ENCODE measurements around the gene PHACTR3. TPM values are rescaled to one million over a fixed set of nuclear protein-coding genes. Genes with fewer than 3 reads are reported as not detected.
"Not testable (repeated sequence)": the region's sequence is repeated elsewhere in the genome, so short reads cannot be mapped to it uniquely, and the experiment has no call there.

Gene PHACTR3
- polyA plus RNA-seq, 1 donor (not counting 4 experiments of a cell fraction or from before 2014, with no cell fraction given) = 2.6 TPM

- Histone ChIP-seq H3K9me1 (ENCODE audit: control insufficient read depth, extremely low read depth, insufficient read depth, low read length) (no peaks in the 10 kb centered on the region), H3K9ac (ENCODE audit: control insufficient read depth, extremely low read depth, insufficient read depth, low read length) (no peak overlapping the region), H3K27me3 (ENCODE audit: control insufficient read depth, extremely low read depth, insufficient read depth, low read length) (no peaks in the 10 kb centered on the region), H3K36me3 (ENCODE audit: control insufficient read depth in 2 of 2, extremely low read depth in 1 of 2, insufficient read depth in 2 of 2, low read length in 2 of 2) (no peaks in the 10 kb centered on the region), H3K4me3 (ENCODE audit: control insufficient read depth in 2 of 3, extremely low read depth in 1 of 3, insufficient read depth in 2 of 3, low read depth in 1 of 3, low read length in 3 of 3) (no peak overlapping the region), H3K79me2 (ENCODE audit: control insufficient read depth, insufficient read depth, low read length) (no peaks in the 10 kb centered on the region), H3K9me3 (ENCODE audit: control insufficient read depth, low read depth, low read length) (no peaks in the 10 kb centered on the region), H2AFZ (ENCODE audit: control insufficient read depth, low read length) (no peak overlapping the region), H3K4me2 (ENCODE audit: control insufficient read depth, extremely low read depth, insufficient read depth, low read depth, low read length) (no peak overlapping the region), H3K27ac (ENCODE audit: control insufficient read depth, insufficient read depth, low read length) (no peak overlapping the region), H4K20me1 (ENCODE audit: control insufficient read depth, extremely low read depth, insufficient read depth, low read length) (no peaks in the 10 kb centered on the region), H3K4me1 (ENCODE audit: control insufficient read depth, extremely low read depth, insufficient read depth, low read length) (no peaks in the 10 kb centered on the region)
- DNase-seq (ENCODE audit: low read depth, low spot score) = no peak
- dilution Hi-C loops (cut with MboI; ENCODE audit: extremely low pct_ligation_motif_present, low sequenced_read_pairs) = no loop called here
- no peak for TF ChIP-seq EZH2 (IDR thresholded peaks at IDR 0.05; ENCODE audit: low read length)
- TF ChIP-seq, protein P1, sequence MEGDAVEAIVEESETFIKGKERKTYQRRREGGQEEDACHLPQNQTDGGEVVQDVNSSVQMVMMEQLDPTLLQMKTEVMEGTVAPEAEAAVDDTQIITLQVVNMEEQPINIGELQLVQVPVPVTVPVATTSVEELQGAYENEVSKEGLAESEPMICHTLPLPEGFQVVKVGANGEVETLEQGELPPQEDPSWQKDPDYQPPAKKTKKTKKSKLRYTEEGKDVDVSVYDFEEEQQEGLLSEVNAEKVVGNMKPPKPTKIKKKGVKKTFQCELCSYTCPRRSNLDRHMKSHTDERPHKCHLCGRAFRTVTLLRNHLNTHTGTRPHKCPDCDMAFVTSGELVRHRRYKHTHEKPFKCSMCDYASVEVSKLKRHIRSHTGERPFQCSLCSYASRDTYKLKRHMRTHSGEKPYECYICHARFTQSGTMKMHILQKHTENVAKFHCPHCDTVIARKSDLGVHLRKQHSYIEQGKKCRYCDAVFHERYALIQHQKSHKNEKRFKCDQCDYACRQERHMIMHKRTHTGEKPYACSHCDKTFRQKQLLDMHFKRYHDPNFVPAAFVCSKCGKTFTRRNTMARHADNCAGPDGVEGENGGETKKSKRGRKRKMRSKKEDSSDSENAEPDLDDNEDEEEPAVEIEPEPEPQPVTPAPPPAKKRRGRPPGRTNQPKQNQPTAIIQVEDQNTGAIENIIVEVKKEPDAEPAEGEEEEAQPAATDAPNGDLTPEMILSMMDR (optimal IDR thresholded peaks at IDR 0.05 in 1 of 3, IDR thresholded peaks at IDR 0.05 in 1 of 3, conservative IDR thresholded peaks at IDR 0.05 in 1 of 3; ENCODE audit: extremely low read depth in 1 of 3, insufficient read depth in 2 of 3, low read length in 3 of 3) = no peak
- no peak for FAIRE-seq
These were observed 283.7 kb downstream of the PHACTR3 start for GRCh38 chr20:59888050-59888449.

GRCh38 chr20:59890035-59890434 is 285.7 kb downstream of the PHACTR3 start:
- H3K9ac ChIP-seq (ENCODE audit: control insufficient read depth, extremely low read depth, insufficient read depth, low read length); H3K9me1 ChIP-seq (ENCODE audit: control insufficient read depth, extremely low read depth, insufficient read depth, low read length); H3K27me3 ChIP-seq (ENCODE audit: control insufficient read depth, extremely low read depth, insufficient read depth, low read length); H3K9me3 ChIP-seq (ENCODE audit: control insufficient read depth, low read depth, low read length); H3K27ac ChIP-seq (ENCODE audit: control insufficient read depth, insufficient read depth, low read length); H3K4me3 ChIP-seq (ENCODE audit: control insufficient read depth in 2 of 3, extremely low read depth in 1 of 3, insufficient read depth in 2 of 3, low read depth in 1 of 3, low read length in 3 of 3); H2AFZ ChIP-seq (ENCODE audit: control insufficient read depth, low read length); H3K4me2 ChIP-seq (ENCODE audit: control insufficient read depth, extremely low read depth, insufficient read depth, low read depth, low read length); FAIRE-seq; H3K36me3 ChIP-seq (ENCODE audit: control insufficient read depth in 2 of 2, extremely low read depth in 1 of 2, insufficient read depth in 2 of 2, low read length in 2 of 2); H4K20me1 ChIP-seq (ENCODE audit: control insufficient read depth, extremely low read depth, insufficient read depth, low read length); H3K4me1 ChIP-seq (ENCODE audit: control insufficient read depth, extremely low read depth, insufficient read depth, low read length); DNase-seq (ENCODE audit: low read depth, low spot score); dilution Hi-C loops (cut with MboI; ENCODE audit: extremely low pct_ligation_motif_present, low sequenced_read_pairs); H3K79me2 ChIP-seq (ENCODE audit: control insufficient read depth, insufficient read depth, low read length): not testable (repeated sequence)

- Histone ChIP-seq H3K9me3 (ENCODE audit: control insufficient read depth, low read depth, low read length) (no peaks in the 10 kb centered on the region), H2AFZ (ENCODE audit: control insufficient read depth, low read length) (no peak overlapping the region), H4K20me1 (ENCODE audit: control insufficient read depth, extremely low read depth, insufficient read depth, low read length) (no peaks in the 10 kb centered on the region), H3K27ac (ENCODE audit: control insufficient read depth, insufficient read depth, low read length) (no peak overlapping the region), H3K79me2 (ENCODE audit: control insufficient read depth, insufficient read depth, low read length) (no peaks in the 10 kb centered on the region), H3K9me1 (ENCODE audit: control insufficient read depth, extremely low read depth, insufficient read depth, low read length) (no peaks in the 10 kb centered on the region), H3K4me1 (ENCODE audit: control insufficient read depth, extremely low read depth, insufficient read depth, low read length) (no peaks in the 10 kb centered on the region), H3K36me3 (ENCODE audit: control insufficient read depth in 2 of 2, extremely low read depth in 1 of 2, insufficient read depth in 2 of 2, low read length in 2 of 2) (no peaks in the 10 kb centered on the region), H3K4me3 (ENCODE audit: control insufficient read depth in 2 of 3, extremely low read depth in 1 of 3, insufficient read depth in 2 of 3, low read depth in 1 of 3, low read length in 3 of 3) (no peak overlapping the region), H3K27me3 (ENCODE audit: control insufficient read depth, extremely low read depth, insufficient read depth, low read length) (no peaks in the 10 kb centered on the region), H3K9ac (ENCODE audit: control insufficient read depth, extremely low read depth, insufficient read depth, low read length) (no peak overlapping the region), H3K4me2 (ENCODE audit: control insufficient read depth, extremely low read depth, insufficient read depth, low read depth, low read length) (no peak overlapping the region)
- dilution Hi-C loops (cut with MboI; ENCODE audit: extremely low pct_ligation_motif_present, low sequenced_read_pairs) = no loop called here
- DNase-seq (ENCODE audit: low read depth, low spot score) (no peak), FAIRE-seq (no peak)
- no peak for TF ChIP-seq EZH2 (IDR thresholded peaks at IDR 0.05; ENCODE audit: low read length)
- TF ChIP-seq, protein P1 (optimal IDR thresholded peaks at IDR 0.05 in 1 of 3, IDR thresholded peaks at IDR 0.05 in 1 of 3, conservative IDR thresholded peaks at IDR 0.05 in 1 of 3; ENCODE audit: extremely low read depth in 1 of 3, insufficient read depth in 2 of 3, low read length in 3 of 3) = no peak
These were observed 287.2 kb downstream of the PHACTR3 start for GRCh38 chr20:59891581-59891980.
